ENCODE results near the gene KIAA1328.

DNA sequence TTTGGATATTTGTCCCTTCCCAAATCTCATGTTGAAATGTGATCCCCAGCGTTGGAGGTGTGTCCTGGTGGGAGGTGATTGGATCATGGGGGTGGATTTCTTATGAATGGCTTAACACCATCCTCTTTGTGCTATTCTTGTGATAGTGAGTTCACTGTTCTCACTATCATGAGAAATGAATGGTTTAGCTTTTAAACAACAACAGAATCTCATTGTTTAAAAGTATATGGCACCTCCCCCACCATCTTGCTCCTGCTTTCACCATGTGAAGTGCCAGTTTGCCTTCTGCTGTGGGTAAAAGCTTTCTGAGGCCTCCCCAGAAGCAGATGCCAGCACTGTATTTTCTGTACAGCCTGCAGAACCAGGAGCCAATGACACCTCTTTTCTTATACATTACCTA is 38.1 kb downstream of the KIAA1328 start:
- TF ChIP-seq, protein P1, sequence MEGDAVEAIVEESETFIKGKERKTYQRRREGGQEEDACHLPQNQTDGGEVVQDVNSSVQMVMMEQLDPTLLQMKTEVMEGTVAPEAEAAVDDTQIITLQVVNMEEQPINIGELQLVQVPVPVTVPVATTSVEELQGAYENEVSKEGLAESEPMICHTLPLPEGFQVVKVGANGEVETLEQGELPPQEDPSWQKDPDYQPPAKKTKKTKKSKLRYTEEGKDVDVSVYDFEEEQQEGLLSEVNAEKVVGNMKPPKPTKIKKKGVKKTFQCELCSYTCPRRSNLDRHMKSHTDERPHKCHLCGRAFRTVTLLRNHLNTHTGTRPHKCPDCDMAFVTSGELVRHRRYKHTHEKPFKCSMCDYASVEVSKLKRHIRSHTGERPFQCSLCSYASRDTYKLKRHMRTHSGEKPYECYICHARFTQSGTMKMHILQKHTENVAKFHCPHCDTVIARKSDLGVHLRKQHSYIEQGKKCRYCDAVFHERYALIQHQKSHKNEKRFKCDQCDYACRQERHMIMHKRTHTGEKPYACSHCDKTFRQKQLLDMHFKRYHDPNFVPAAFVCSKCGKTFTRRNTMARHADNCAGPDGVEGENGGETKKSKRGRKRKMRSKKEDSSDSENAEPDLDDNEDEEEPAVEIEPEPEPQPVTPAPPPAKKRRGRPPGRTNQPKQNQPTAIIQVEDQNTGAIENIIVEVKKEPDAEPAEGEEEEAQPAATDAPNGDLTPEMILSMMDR (IDR thresholded peaks at IDR 0.05): no peak
- no peak for TF ChIP-seq POLR2A (IDR thresholded peaks at IDR 0.05)

Data from esophagus squamous epithelium (tissue), 4 donors.